GM21723 (cell line): ENCODE data around the gene GPR34.
"Not testable (repeated sequence)": the region's sequence is repeated elsewhere in the genome, so short reads cannot be mapped to it uniquely, and the experiment has no call there.

Experiments used
- ATAC-seq: cut with Tn5 transposase; IDR thresholded peaks from one replicate; pipeline ENCODE4 v1.9.1; 2021; ENCODE audit warnings: mild to moderate bottlenecking, moderate library complexity; ENCODE audit not compliant: unreplicated experiment

Gene GPR34

GRCh38 chrX:41688835-41689234 lies at the start of gene GPR34:
Gene GPR34, plus strand, starts transcription at chrX:41688973. Its CDS starts 6,661 bp downstream, at chrX:41695634.
- ATAC-seq: no peak

GRCh38 chrX:41646201-41646600 lies 42.6 kb upstream of the GPR34 start:
- not testable (repeated sequence) for ATAC-seq

GRCh38 chrX:41653125-41653524 lies 35.6 kb upstream of the GPR34 start:
- ATAC-seq: no peak

- ATAC-seq: no peak
Observed at GRCh38 chrX:41655101-41655500, 33.7 kb upstream of the GPR34 start.

GRCh38 chrX:41655631-41656030 lies 33.1 kb upstream of the GPR34 start:
- ATAC-seq: no peak

- ATAC-seq: no peak
Observed at GRCh38 chrX:41661366-41662095, 27.2 kb upstream of the GPR34 start.

GRCh38 chrX:41664375-41664901 lies 24.3 kb upstream of the GPR34 start:
- peak; percentile 89 for ATAC-seq

- ATAC-seq: no peak
Observed at GRCh38 chrX:41664908-41665307, 23.9 kb upstream of the GPR34 start.

GRCh38 chrX:41665686-41666085 lies 23.1 kb upstream of the GPR34 start:
- no peak for ATAC-seq

- no peak for ATAC-seq
Observed at GRCh38 chrX:41666251-41666650, 22.5 kb upstream of the GPR34 start.

GRCh38 chrX:41667631-41668030 lies 21.1 kb upstream of the GPR34 start:
- no peak for ATAC-seq

- no peak for ATAC-seq
Observed at GRCh38 chrX:41670112-41670511, 18.7 kb upstream of the GPR34 start.

- ATAC-seq: no peak
Observed at GRCh38 chrX:41671082-41671481, 17.7 kb upstream of the GPR34 start.

- no peak for ATAC-seq
Observed at GRCh38 chrX:41672643-41673042, 16.1 kb upstream of the GPR34 start.

GRCh38 chrX:41676361-41676760 lies 12.4 kb upstream of the GPR34 start:
- not testable (repeated sequence) for ATAC-seq

GRCh38 chrX:41677183-41678060 lies 11.4 kb upstream of the GPR34 start:
- ATAC-seq: no peak

GRCh38 chrX:41684138-41684537 lies 4.6 kb upstream of the GPR34 start:
- no peak for ATAC-seq

- ATAC-seq: no peak
Observed at GRCh38 chrX:41684940-41685339, 3.8 kb upstream of the GPR34 start.

GRCh38 chrX:41686788-41687187 lies 2.0 kb upstream of the GPR34 start:
- ATAC-seq: no peak

- ATAC-seq: no peak
Observed at GRCh38 chrX:41688156-41688555, 617 bp upstream of the GPR34 start.

- no peak for ATAC-seq
Observed at GRCh38 chrX:41689711-41690110, 938 bp downstream of the GPR34 start.
